Measurements from ENCODE around the gene PCDHAC2. TPM values are rescaled to one million over a fixed set of nuclear protein-coding genes. Genes with fewer than 3 reads are reported as not detected.
A peak's percentile ranks its signal among the peaks of the same experiment; 100 is the strongest.

The PCDHAC2 gene
- total and polyA plus RNA-seq, 2 of the 13 experiments (the other 11 are each of a cell fraction or from before 2014, with no cell fraction given) = not detected

DNA sequence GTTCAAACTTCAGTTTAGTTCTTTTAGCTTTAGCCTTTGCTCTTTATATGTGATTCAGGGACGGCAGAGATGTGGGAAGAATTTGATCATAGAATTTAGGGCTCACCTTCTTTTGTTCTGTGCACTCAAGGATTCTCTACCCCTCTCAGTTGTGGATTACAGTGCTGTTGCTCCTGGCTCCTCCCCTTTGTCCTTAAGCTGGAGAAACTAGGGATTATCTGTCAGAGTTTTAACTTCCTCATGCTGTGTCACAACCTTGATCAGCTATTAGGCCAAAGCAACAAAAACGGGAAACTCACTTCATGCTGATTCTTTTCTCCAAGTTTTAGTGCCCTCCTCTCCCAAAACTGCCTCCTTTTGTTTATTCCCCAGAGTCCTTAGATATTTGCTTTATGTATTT lies 13.0 kb upstream of the PCDHAC2 start (continued):
- TF ChIP-seq, protein P1, sequence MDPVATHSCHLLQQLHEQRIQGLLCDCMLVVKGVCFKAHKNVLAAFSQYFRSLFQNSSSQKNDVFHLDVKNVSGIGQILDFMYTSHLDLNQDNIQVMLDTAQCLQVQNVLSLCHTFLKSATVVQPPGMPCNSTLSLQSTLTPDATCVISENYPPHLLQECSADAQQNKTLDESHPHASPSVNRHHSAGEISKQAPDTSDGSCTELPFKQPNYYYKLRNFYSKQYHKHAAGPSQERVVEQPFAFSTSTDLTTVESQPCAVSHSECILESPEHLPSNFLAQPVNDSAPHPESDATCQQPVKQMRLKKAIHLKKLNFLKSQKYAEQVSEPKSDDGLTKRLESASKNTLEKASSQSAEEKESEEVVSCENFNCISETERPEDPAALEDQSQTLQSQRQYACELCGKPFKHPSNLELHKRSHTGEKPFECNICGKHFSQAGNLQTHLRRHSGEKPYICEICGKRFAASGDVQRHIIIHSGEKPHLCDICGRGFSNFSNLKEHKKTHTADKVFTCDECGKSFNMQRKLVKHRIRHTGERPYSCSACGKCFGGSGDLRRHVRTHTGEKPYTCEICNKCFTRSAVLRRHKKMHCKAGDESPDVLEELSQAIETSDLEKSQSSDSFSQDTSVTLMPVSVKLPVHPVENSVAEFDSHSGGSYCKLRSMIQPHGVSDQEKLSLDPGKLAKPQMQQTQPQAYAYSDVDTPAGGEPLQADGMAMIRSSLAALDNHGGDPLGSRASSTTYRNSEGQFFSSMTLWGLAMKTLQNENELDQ (CRISPR knock-in tag; IDR thresholded peaks at IDR 0.05; ENCODE audit: borderline replicate concordance) = no peak
- TF ChIP-seq GATAD2A (CRISPR knock-in tag; IDR thresholded peaks at IDR 0.05) = no peak
- TF ChIP-seq NCOA1 (CRISPR knock-in tag; IDR thresholded peaks at IDR 0.05) = no peak
- no peak for TF ChIP-seq TFAP4 (IDR thresholded peaks at IDR 0.05; ENCODE audit: borderline replicate concordance, low read depth)

DNA sequence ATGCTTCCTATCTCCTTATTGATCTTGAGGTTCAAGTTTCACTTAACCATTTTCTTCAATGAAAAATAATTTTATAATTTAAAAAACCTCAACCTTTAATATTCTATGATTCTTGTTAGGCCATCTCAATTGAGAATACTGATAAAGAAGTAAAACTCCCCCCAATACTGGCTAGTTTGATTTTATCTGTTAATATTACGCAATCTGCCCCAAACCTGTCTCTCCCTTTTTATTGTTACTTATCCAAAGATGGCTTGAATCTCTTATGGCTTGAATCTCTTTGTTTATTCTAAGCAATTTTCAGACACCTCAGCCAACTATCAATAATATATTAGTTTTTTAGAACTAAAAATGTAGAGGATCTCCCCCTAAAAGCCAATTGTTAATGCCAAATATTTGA lies 4.1 kb upstream of the PCDHAC2 start:
- ATAC-seq = no peak
- no peaks in the 10 kb centered on the region for H3K4me1 ChIP-seq (ENCODE audit: insufficient read depth, low read length)
- no peak for FAIRE-seq
- intact Hi-C loops (cut with micrococcal nuclease; ENCODE audit: unreplicated experiment) (no loop called here), in situ Hi-C loops (cut with HindIII; ENCODE audit: extremely low pct_ligation_motif_present, low pct_unique_long_range_greater_than_20kb) (no loop called here)
- ChIA-PET CTCF (ENCODE audit: low intra/inter-chr PET ratio, low total read pairs) (no interaction called here), POLR2A (no interaction called here)
- no peak overlapping the region for H3K27ac ChIP-seq (ENCODE audit: extremely low read length, insufficient read depth, low read length)
- H3K36me3 ChIP-seq (replicated peaks in 1 of 2; ENCODE audit: control insufficient read depth in 1 of 2, insufficient read depth in 2 of 2, low read length in 2 of 2) = no peaks in the 10 kb centered on the region
- H2AFZ ChIP-seq (ENCODE audit: low read length) = no peak overlapping the region
- no peaks in the 10 kb centered on the region for H3K79me2 ChIP-seq (ENCODE audit: insufficient read depth, low read length)
- H3K4me2 ChIP-seq (ENCODE audit: low read depth, low read length) = no peak overlapping the region
- 22% methylated on average over 1 of the region's 1 CpG for WGBS (ENCODE audit: low lambda C conversion rate)
- no peak for DNase-seq (ENCODE audit: low spot score)
- no peak overlapping the region for H3K9ac ChIP-seq (ENCODE audit: insufficient read depth, low read depth, low read length)
- no TSS peak for BruUV-seq (replicated peaks)
- no peaks in the 10 kb centered on the region for H3K9me3 ChIP-seq (ENCODE audit: low read length)
- H4K20me1 ChIP-seq (ENCODE audit: insufficient read depth, low read length) = no peaks in the 10 kb centered on the region
- peaks cover 0 to 17% of the 10 kb centered on the region in 2 experiments; a peak in 2 of 5 replicates for H3K27me3 ChIP-seq (ENCODE audit: control insufficient read depth in 1 of 2, insufficient read depth in 2 of 2, low read length in 2 of 2)
- TF ChIP-seq U2AF1 (optimal IDR thresholded peaks at IDR 0.05; ENCODE audit: low read depth, low read length) (no peak), HNRNPLL (IDR thresholded peaks at IDR 0.05; ENCODE audit: low read depth, low read length, poor library complexity, severe bottlenecking) (no peak), CEBPB (IDR thresholded peaks at IDR 0.05; ENCODE audit: borderline replicate concordance, low read depth, low read length) (peak; percentile 75), ZNF432 (CRISPR knock-in tag; IDR thresholded peaks at IDR 0.05; ENCODE audit: borderline replicate concordance) (no peak), MXI1 (IDR thresholded peaks at IDR 0.05; ENCODE audit: borderline replicate concordance, low read depth, low read length) (no peak), ZNF20 (CRISPR knock-in tag; IDR thresholded peaks at IDR 0.05) (no peak), ZFP36L2 (CRISPR knock-in tag; IDR thresholded peaks at IDR 0.05) (no peak)
- TF ChIP-seq, protein P2, sequence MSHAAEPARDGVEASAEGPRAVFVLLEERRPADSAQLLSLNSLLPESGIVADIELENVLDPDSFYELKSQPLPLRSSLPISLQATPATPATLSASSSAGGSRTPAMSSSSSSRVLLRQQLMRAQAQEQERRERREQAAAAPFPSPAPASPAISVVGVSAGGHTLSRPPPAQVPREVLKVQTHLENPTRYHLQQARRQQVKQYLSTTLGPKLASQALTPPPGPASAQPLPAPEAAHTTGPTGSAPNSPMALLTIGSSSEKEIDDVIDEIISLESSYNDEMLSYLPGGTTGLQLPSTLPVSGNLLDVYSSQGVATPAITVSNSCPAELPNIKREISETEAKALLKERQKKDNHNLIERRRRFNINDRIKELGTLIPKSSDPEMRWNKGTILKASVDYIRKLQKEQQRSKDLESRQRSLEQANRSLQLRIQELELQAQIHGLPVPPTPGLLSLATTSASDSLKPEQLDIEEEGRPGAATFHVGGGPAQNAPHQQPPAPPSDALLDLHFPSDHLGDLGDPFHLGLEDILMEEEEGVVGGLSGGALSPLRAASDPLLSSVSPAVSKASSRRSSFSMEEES (CRISPR knock-in tag; IDR thresholded peaks at IDR 0.05) = no peak
- H3K4me3 ChIP-seq (replicated peaks in 1 of 3; ENCODE audit: insufficient read depth in 1 of 3, low read depth in 2 of 3, low read length in 3 of 3) = no peak overlapping the region

Data from HepG2 (cell line).